ENCODE measurements around the gene CZIB. TPM values are rescaled to one million over a fixed set of nuclear protein-coding genes. Genes with fewer than 3 reads are reported as not detected.

The CZIB gene
- polyA plus RNA-seq, 1 donor from 2014 or later, result 103 TPM

DNA sequence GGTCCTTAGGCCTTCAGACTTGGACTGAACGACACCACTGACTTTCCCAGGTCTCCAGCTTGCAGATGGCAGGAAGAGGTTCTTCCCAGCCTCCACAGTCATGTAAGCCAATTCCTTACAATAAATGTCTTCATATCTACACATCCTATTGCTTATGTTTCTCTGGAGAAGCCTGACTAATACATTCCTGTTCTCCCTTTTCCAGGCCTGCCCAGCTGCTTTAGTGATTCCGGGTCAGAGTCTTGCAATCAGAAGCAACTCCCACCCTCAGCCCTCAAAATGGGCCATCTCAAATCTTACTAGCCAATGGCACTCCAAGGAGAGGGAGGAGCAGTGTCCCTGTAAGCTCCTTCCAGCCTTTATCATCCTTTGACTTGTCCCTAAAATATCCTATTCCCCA is 40.2 kb downstream of the CZIB start:
- no peaks in the 10 kb centered on the region for H3K36me3 ChIP-seq (ENCODE audit: insufficient read depth, low read length)

GRCh38 chr1:53176452-53177208 is 43.8 kb downstream of the CZIB start:
- Histone ChIP-seq H3K79me2 (replicated peaks; ENCODE audit: insufficient read depth, low read length) (no peaks in the 10 kb centered on the region), H3K4me2 (ENCODE audit: low read length) (no peak overlapping the region), H3K27me3 (ENCODE audit: insufficient read depth, low read depth, low read length) (no peaks in the 10 kb centered on the region), H3K9me3 (ENCODE audit: low read length) (no peaks in the 10 kb centered on the region), H3K9me2 (ENCODE audit: insufficient read depth, low read length) (no peaks in the 10 kb centered on the region), H4K20me1 (ENCODE audit: insufficient read depth) (no peaks in the 10 kb centered on the region), H3K27ac (ENCODE audit: low read length) (no peak overlapping the region), H3K36me3 (ENCODE audit: insufficient read depth, low read length) (no peaks in the 10 kb centered on the region), H3K4me3 (ENCODE audit: low read length) (no peak overlapping the region), H3F3A (ENCODE audit: insufficient read depth, low read length, poor library complexity, severe bottlenecking) (no peaks in the 10 kb centered on the region), H3K9ac (ENCODE audit: low read length) (no peak overlapping the region), H2AFZ (ENCODE audit: low read depth, low read length) (no peak overlapping the region)
- TF ChIP-seq RAD21 (conservative IDR thresholded peaks at IDR 0.05) (no peak), MXI1 (conservative IDR thresholded peaks at IDR 0.05; ENCODE audit: poor library complexity, severe bottlenecking) (no peak), SMC3 (conservative IDR thresholded peaks at IDR 0.05; ENCODE audit: poor library complexity) (no peak), POLR2AphosphoS5 (IDR thresholded peaks at IDR 0.05) (no peak)

More for the DNA sequence above, 40.2 kb downstream of the CZIB start:
- H3K27ac ChIP-seq (ENCODE audit: low read length), result no peak overlapping the region
- no peaks in the 10 kb centered on the region for H3K9me3 ChIP-seq (ENCODE audit: low read length)
- no peaks in the 10 kb centered on the region for H3K79me2 ChIP-seq (replicated peaks; ENCODE audit: insufficient read depth, low read length)
- no peaks in the 10 kb centered on the region for H3K9me2 ChIP-seq (ENCODE audit: insufficient read depth, low read length)
- no peak overlapping the region for H3K9ac ChIP-seq (ENCODE audit: low read length)
- no peaks in the 10 kb centered on the region for H3F3A ChIP-seq (ENCODE audit: insufficient read depth, low read length, poor library complexity, severe bottlenecking)
- TF ChIP-seq RAD21 (conservative IDR thresholded peaks at IDR 0.05) (no peak), SMC3 (conservative IDR thresholded peaks at IDR 0.05; ENCODE audit: poor library complexity) (no peak), POLR2AphosphoS5 (IDR thresholded peaks at IDR 0.05) (no peak), REST (IDR thresholded peaks at IDR 0.05; ENCODE audit: borderline replicate concordance) (no peak)
- TF ChIP-seq, protein P1, sequence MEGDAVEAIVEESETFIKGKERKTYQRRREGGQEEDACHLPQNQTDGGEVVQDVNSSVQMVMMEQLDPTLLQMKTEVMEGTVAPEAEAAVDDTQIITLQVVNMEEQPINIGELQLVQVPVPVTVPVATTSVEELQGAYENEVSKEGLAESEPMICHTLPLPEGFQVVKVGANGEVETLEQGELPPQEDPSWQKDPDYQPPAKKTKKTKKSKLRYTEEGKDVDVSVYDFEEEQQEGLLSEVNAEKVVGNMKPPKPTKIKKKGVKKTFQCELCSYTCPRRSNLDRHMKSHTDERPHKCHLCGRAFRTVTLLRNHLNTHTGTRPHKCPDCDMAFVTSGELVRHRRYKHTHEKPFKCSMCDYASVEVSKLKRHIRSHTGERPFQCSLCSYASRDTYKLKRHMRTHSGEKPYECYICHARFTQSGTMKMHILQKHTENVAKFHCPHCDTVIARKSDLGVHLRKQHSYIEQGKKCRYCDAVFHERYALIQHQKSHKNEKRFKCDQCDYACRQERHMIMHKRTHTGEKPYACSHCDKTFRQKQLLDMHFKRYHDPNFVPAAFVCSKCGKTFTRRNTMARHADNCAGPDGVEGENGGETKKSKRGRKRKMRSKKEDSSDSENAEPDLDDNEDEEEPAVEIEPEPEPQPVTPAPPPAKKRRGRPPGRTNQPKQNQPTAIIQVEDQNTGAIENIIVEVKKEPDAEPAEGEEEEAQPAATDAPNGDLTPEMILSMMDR (IDR thresholded peaks at IDR 0.05; ENCODE audit: poor library complexity, severe bottlenecking), result no peak
- no peaks in the 10 kb centered on the region for H3K27me3 ChIP-seq (ENCODE audit: insufficient read depth, low read depth, low read length)
- no peaks in the 10 kb centered on the region for H4K20me1 ChIP-seq (ENCODE audit: insufficient read depth)
- H3K4me3 ChIP-seq (ENCODE audit: low read length), result no peak overlapping the region
- no peak overlapping the region for H2AFZ ChIP-seq (ENCODE audit: low read depth, low read length)
- no peak overlapping the region for H3K4me2 ChIP-seq (ENCODE audit: low read length)
